Measurements from ENCODE around the gene TMEM131. TPM values are rescaled to one million over a fixed set of nuclear protein-coding genes. Genes with fewer than 3 reads are reported as not detected.
"Not testable (repeated sequence)": the region's sequence is repeated elsewhere in the genome, so short reads cannot be mapped to it uniquely, and the experiment has no call there.

Gene TMEM131
- total and polyA plus RNA-seq, 2 of the 8 experiments (the other 6 are each of a cell fraction or from before 2014, with no cell fraction given) = 9.7 to 22.9 TPM

GRCh38 chr2:97712175-97712574 is 283.6 kb downstream of the TMEM131 start:
- not testable (repeated sequence) for H3K4me3 ChIP-seq (ENCODE audit: extremely low read depth in 1 of 4, insufficient read depth in 2 of 4, low read depth in 3 of 4, low read length in 4 of 4); H3K18ac ChIP-seq (ENCODE audit: extremely low read depth, low read length); H3K4me1 ChIP-seq (replicated peaks in 1 of 4; ENCODE audit: control insufficient read depth in 3 of 4, insufficient read depth in 4 of 4, low read length in 3 of 4); H3K79me1 ChIP-seq (ENCODE audit: low read depth, low read length); H2AK5ac ChIP-seq (ENCODE audit: low read depth, low read length); H3K9ac ChIP-seq (replicated peaks in 1 of 4; ENCODE audit: extremely low read depth in 1 of 4, low read depth in 3 of 4, low read length in 3 of 4); H3K27me3 ChIP-seq (replicated peaks in 1 of 4; ENCODE audit: control insufficient read depth in 3 of 4, extremely low read depth in 1 of 4, insufficient read depth in 3 of 4, low read length in 3 of 4); H2BK20ac ChIP-seq (ENCODE audit: low read length); H3K4ac ChIP-seq (replicated peaks; ENCODE audit: insufficient read length, low read depth, low read length); H4K91ac ChIP-seq (replicated peaks; ENCODE audit: insufficient read length, low read length); H4K8ac ChIP-seq (ENCODE audit: extremely low read depth, insufficient read depth, low read length); H2BK12ac ChIP-seq (ENCODE audit: low read depth, low read length); DNase-seq (ENCODE audit: low read depth in 1 of 2, low spot score in 2 of 2); H2BK5ac ChIP-seq (ENCODE audit: low read depth, low read length); H3K56ac ChIP-seq (replicated peaks; ENCODE audit: insufficient read length, low read depth, low read length); H3K23me2 ChIP-seq (ENCODE audit: low read depth, low read length); H2BK120ac ChIP-seq (replicated peaks; ENCODE audit: low read depth, low read length); H3K36me3 ChIP-seq (ENCODE audit: control insufficient read depth in 2 of 4, insufficient read depth in 4 of 4, low read length in 3 of 4); H3K9me3 ChIP-seq (ENCODE audit: insufficient read depth in 2 of 2, low read depth in 1 of 2, low read length in 1 of 2); FAIRE-seq; H4K20me1 ChIP-seq (replicated peaks in 1 of 2; ENCODE audit: control insufficient read depth in 1 of 2, insufficient read depth in 2 of 2, low read length in 2 of 2); H4K5ac ChIP-seq (ENCODE audit: insufficient read length, low read depth, low read length); H3K14ac ChIP-seq (ENCODE audit: insufficient read length); H3K23ac ChIP-seq (ENCODE audit: insufficient read length); H3K79me2 ChIP-seq (ENCODE audit: control insufficient read depth in 1 of 2, insufficient read depth in 2 of 2, low read length in 2 of 2); H2AFZ ChIP-seq (ENCODE audit: low read length); H3K4me2 ChIP-seq (ENCODE audit: insufficient read depth in 1 of 2, low read depth in 2 of 2, low read length in 2 of 2); H3K27ac ChIP-seq (ENCODE audit: low read depth, low read length); H2BK15ac ChIP-seq (ENCODE audit: low read length)
- ChIA-PET CTCF (ENCODE audit: partially characterized antibody) (interaction anchor here (0.6 to 13.6 kb wide), 8 partner anchors 13 to 431 kb away, joined by 3 to 202 read pairs (median 6); no protein-coding TSS in a partner anchor), POLR2A (ENCODE audit: partially characterized antibody) (interaction anchor here (0.8 kb wide), 1 partner anchor 21 kb away, joined by 3 read pairs; no protein-coding TSS in a partner anchor)
- 92% methylated on average over 9 of the region's 9 CpGs; no CpG with 5 or more reads in 1 of the 2 experiments for WGBS, 2 experiments (ENCODE audit: extremely low coverage in 1 of 2, insufficient coverage in 1 of 2, insufficient read length in 1 of 2, insufficient replicate concordance in 2 of 2, low coverage in 1 of 2, low lambda C conversion rate in 2 of 2, missing lambda C conversion rate in 1 of 2)

Measured in H1 (cell line).